ENCODE results near the gene PPP1R1C.

PPP1R1C gene

DNA sequence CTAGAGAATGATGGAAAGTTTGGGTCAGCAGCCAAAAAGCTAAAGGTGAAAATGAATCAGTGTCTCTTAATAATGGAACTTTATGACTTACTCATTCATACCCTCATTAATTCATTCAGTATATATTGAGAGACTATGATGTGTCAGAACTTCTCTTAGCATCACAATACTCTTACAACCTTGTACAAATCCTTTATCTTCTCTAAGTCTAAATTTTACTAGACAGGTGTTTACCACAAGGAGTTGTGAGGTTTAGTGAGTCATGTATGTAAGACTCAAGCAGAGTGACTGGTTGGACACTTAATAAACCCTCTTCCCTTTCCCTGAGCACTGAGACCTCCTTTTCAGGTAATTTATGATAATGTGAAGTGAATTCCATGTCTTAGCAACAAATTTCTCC lies 129.6 kb downstream of the PPP1R1C start:
- DNase-seq = no peak

DNA sequence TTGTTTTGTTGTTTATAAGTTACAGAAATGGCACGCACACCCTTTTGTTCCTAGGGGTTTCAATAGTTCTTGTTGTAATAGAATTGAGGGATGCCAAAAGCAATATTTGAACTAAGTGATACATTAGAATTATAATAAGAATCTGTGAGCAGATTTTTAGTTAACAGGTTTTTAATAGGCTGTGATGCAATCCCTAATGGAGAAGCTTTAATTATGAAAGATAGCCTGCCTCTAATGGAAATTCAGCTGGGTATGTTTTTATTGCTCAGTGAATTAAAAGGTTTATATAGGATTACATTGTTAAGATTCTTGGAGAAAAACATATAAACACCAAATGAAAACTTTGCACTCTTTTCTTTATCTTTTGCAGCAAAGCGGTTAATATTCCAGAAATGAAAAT lies 131.1 kb downstream of the PPP1R1C start:
- no peak for DNase-seq

DNA sequence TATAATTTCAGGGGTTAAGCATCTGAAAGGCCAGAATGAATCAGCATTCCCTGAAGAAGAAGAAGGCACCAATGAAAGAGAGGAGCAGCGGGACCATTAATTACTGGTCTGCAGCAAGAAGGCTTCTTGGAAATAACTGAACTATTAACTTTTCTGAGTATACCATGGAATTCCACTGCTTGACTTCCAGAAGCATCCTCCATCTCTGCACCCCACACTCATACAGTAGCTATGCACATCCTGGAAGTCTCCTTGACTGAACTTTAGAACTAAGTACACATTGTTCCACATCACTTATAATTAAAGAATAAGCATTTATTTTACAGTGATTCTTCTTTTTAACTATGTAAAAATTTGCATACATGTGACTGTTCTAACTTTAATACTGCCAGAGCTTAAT lies 131.5 kb downstream of the PPP1R1C start:
- DNase-seq = no peak

DNA sequence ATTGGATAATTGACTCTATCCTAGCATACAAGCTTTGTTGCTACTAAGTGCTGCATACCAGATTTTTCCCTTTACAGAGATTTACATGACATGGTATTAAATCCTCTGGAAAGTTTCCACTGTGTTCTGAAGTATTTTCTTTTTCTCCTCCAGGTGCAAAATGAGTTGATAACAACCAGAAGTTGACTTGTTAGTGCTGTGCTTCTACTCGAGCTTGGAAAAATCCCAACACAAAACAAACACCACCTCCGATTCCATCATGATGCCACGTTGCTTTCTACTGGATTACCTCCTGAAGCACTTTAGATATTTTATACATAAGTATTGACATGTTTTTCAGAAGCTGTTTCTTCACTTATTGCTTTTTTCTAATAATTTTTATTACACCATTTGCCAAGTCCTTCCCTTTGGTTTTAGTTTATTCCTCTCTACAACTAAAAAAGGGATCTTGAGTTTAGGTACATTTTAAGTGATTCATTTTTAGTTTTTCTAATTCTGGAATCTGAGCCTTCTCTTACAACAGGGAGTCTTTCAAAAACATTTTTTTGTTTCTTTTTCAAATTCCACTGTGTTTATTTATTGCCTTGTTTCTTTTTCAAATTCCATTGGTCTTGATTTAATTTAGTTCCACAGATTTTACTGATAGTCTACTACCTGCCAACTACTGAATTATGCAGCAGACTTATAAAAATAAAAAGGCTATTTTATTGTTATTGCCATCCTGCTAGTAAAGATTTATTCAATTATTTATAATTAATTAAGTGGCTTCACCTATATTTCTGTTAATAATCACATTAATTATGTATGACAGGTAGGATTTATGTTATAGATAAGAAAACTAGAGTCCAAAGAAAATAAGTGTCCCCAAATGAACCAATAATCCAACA lies 143.4 kb downstream of the PPP1R1C start:
- no peak for DNase-seq

DNA sequence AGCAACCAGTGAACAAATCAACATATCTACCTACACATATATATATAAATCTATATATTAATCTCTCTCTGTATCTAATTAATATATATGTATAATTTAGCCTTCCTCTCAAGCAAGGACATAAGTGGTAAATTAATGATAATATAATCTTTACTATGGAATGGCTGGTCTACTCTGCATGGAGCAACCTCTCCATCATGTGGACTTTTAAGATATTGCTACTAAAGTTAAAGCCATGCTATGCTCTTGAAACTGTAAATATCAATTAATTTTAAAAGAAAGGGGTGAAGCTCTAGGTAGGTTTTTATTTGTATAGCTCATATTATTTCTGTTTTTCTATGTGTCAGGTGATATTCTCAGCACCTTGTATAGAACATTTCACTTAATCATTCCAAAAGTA lies 147.0 kb downstream of the PPP1R1C start:
- DNase-seq = no peak

DNA sequence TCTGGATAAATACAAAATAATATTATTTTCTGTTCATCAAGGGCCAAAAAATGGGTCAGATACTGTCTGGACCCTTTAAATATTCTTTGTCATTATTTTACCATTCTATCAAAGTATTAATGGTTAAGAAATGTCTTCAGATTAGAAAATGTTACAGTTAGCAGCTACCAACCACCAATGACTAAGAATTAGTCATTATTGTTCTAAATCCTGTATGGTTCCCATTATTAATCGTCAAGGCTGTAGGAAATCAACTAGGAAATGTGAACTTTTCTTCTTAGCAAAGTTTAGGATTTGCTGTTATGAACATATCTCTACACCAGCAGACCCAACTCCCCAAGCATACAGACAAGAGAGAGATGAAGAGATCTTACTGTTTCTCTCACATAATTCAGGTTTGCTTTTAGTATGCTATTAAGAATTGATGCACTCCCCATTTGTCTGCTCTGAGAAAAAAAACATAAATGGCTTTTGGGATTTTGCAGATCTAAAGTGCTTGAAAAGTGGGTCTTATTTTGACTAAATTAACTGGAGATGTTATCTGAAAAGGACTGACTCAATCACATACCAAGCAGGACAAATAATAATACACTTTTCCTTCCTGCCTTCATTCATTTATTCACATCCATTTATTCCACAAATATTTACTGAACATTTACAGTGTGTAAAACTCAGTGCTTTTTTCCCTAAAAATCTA lies 147.7 kb downstream of the PPP1R1C start:
- no peak for DNase-seq

DNA sequence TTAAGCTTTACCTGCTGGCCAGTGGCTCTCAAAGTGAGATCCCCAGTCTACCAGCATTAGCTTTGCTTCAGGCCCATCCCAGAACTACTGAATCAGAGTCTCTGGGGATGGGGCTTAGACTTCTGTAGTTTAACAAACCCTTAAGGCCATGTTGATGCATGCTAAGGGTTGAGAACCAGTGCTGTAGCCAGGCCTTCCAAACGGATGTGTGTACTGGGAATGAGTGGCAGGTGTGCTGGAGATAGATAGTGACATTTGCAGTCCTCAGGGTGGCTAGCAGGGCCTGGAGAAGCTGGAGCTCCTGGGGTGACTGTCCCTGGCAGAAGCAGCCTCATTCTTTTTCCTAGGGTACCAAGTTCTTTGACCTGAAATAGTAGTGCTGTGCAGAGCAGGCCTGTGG lies 148.5 kb downstream of the PPP1R1C start:
- DNase-seq = no peak

DNA sequence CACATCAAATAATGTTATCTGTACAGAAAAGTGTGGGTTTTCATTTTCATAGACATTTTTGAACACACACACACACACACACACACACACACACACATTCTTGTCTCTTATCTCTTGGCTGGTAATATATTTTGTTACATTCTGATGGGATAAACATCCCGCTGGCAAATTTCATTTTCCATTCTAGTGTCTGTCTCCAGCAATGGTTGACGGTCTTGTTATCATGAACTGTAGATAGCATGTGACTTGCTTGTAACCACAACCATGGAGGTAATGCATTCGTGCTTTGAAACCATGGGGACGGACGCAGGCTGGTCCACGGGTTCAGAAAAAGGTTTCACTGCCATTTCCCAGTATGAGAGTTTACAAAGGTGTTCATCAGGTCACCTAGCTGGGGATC lies 156.4 kb downstream of the PPP1R1C start:
- no peak for DNase-seq

DNA sequence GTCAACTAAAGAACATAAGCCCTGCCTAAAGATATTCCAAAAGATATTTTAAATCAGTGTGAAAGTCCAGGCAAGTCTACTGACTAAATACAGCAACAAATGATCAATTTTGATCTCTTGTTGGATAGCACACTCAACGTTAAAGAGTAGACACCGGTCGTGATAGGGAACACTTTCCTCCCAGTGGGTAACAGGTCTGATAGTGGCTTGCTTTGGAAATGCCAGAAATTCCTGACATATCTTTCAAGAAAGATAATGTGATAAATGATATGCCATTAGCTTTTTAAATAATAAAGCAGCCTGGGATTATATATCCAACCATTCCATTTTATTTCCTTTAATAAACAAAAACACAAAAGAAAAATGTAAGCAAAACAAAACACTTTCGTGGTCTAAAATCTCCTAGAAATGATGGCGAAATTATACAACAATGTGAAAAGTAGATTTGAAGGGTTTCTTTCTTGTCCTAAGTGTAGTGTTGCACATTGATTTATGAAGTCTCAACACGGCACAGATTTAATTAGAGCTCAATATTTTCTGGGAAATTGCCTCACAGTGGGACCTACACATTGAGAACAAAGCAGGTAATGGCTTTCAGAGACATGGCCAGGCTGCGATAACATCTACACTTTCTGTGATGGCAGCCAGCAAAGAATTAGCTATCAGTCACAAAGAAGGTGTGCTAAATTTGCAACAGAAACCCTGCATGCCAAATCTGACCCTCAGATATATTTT lies 158.6 kb downstream of the PPP1R1C start:
- no peak for DNase-seq

DNA sequence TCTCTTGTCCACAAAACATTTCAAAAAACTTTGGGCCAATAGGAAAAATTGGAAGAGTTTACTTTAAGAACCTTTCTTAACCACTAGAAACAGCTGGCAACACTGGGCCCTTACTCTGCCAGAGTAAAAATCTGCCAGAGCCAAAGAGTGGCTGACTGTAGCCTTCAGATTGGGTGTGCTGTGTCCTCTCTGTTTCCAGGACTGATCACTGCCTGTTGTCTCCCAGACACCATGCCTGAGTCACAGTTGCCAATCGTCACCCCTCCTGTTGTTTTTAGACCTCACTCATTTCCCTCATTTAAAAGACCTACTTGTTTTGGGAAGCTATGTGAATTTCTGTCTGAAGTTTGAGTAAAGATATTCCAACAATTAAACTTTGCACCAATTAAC lies 159.1 kb downstream of the PPP1R1C start:
- no peak for DNase-seq

DNA sequence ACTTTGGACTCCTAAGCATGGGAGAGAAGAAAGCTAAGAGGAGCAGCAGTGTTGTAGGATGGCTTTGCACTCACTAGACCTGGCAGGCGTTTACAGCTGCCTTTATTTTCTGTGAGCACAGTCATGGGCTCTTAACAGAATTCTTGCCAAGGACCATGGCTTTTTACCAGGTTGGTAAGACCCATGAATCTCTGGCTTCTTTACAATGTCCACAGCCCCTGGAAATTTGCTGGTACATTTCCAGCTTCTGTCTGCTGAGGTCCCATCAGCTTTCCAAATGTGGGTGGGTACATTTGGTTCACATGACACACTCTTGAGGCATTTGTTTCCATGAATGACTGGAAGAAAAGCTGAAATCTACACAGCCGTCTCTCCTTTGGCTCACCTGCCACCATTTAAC lies 162.7 kb downstream of the PPP1R1C start:
- no peak for DNase-seq

DNA sequence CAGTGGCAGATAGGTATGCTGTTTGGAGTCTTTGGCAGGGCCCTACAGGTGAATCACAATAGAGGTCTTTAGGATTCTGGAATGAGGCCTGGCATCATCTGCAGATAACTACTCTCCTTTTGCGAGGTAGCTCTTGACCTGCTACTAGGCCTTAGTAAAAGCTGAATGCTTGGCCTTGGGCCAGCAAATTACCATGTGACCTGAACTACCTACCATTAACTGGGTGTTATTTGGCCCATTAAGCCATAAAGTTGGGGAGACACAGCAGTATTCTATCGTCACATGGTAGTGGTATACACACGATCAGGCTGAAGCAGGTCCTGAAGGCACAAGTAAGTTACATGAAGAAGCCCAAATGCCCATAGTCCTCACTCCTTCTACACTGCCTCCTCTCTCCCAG lies 178.2 kb downstream of the PPP1R1C start:
- no peak for DNase-seq

DNA sequence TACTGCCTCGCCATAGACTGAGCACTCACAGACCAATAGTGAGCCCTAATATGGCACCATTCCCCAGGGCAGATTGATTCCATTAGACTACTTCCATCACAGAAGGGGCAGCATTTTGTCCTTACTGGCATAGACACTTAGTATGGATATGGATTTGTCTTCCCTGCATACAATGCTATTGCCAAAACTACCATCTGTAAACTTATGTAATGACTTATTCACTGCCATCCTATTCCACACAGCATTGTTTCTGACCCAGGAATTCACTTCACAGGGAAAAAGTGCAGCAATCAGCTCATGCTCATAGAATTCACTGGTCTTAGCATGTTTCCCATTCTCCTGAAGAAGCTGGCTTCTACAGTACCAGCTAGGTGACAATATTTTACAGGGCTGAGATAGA lies 179.0 kb downstream of the PPP1R1C start:
- no peak for DNase-seq

DNA sequence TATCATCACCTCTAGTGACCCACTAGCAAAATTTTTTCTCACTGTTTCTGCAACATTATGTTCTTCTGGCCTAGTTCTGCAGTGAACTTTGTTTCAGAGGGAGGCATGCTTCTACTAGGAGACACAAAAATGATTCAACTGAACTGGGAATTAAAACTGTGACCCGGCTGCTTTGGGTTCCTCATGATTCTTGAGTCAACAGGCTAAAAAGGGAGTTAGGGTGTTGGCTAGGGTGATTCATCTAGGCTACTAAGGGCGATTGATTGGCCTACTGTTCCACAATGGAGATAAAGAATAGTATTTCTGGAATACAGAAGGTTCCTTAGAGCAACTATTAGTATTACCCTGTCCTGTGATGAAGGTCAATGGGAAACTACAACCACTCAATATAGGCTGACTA lies 179.5 kb downstream of the PPP1R1C start:
- DNase-seq = no peak

DNA sequence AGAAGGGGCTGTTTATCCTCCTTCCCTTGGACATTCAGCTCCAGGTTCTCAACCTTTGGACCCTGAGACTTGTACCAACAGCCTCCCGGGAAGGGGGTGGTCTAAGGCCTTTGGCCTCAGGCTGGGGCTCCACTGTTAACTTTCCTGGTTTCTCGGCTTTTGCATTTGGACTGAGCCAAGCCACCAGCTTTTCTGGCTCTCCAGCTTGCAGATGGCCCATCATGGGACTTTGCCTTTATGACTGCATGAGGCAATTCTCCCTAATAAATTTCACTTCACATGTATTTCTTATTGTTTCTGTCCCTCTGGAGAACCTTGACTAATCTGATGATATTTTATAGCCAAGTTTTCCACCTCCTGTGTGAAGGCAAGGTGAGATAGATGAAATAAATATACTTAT lies 180.8 kb downstream of the PPP1R1C start:
- DNase-seq = no peak

DNA sequence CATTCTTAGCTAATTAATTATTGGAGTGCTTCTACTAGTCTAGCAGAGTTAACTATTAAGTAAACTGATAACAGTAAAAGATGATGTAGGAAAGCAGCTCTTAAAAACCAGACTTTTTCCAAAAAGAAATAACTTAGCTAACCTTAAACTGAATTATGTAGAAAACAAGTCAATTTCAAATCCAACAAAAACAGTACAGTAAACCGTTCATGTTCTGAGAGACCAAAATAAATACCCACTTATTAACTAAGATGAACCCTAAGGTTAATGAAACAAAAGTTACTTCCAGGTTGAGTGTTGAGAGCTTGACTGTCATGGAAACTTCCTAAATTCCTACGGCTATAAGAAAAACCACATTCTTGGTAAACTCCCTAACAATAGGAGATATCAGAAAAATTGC lies 181.2 kb downstream of the PPP1R1C start:
- DNase-seq = no peak

Data from T1000 (cell line).